ENCODE measurements around the gene ZDBF2. TPM values are rescaled to one million over a fixed set of nuclear protein-coding genes. Genes with fewer than 3 reads are reported as not detected.
"Not testable (repeated sequence)": the region's sequence is repeated elsewhere in the genome, so short reads cannot be mapped to it uniquely, and the experiment has no call there.

The ZDBF2 gene
- 10.8 and 11.0 TPM in 2 replicates for total RNA-seq

DNA sequence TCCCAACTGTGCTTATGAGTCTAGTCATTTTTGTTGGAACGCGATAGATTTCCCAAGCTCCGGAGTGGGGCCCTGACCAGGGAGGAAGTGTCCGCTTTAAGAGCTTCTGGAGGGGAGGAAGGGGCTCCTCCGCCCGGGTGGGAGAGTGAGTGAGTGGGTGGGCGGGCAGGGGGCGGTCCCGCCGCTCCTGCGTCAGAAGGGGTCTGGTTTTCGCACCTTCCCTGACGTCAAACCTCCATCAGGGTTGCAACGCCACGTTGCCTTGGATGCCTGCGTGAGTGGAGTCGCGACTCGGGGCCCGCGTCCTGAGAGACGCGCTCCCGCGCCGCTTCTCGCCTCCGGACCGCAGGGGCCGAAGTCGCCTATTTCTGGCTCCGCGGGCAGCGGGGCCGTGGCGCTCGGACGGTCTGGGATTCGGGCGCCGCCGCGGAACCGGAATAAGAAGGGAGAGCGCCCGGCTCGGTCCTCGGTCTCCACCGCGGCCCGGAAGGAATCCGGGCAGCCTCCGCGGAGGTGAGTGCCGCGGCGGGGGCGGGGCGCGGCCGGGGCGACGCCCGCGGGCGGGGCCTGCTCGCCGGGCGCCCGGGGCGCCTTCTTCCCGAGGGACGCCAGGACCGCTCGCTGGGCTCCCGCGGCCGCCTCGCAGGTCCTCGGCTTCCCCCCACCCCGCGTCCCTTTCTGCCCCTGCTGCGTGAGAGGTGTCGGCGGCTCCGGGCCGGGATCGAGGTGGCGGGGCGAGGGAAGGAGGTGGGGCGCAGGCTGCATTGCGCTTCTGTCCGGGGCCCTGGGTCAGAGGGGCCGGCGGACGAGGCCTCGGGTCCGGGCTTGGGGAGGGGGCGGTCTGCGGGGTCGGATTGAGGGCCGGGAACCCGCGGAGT is at the start of gene ZDBF2:
Gene ZDBF2, plus strand, starts transcription at position 230 of the 878 bp plus-strand sequence. CDS start 7,187 bp downstream, outside the sequence.
- intact Hi-C loops (cut with micrococcal nuclease) = loop anchor here (1.0 to 10.0 kb wide), 9 partner anchors 9 to 1980 kb away; partner anchors contain the start of genes ADAM23, CREB1, EEF1B2 and IDH1

DNA sequence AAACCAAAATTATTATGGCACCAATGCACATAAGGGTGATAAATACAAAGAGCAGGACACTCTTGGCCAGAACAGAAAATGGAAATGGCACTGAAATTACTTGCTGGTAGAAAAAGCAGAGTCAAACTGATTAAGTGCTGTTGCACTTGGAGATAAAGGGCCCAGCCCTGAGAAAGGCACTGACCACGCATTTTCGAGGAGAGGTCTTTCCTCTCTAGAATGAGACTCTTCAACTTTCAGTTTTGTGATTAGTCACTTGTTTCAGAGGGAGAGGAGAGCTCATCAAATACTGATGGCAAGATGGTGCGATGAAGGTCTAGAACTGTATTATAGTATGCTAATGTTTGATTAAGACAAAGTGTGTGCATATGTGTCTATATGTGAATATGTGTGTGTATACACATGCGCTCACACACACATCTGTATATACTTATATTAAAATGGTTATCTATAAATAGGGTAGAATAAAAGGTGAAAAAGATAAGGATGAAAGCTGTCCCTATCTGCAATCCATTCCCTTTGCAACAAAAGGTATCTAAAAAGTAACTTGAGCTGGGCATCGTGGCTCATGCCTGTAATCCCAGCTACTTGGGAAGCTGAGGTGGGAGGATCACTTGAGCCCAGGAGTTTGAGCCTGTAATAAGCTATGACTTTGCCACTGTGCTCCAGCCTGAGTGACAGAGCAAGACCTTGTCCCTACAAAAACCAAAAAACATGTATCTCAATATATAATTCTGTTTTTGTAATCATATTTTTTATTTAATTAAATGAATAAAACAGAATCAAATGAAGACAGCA is 48.8 kb upstream of the ZDBF2 start:
- intact Hi-C loops (cut with micrococcal nuclease) = no loop called here

DNA sequence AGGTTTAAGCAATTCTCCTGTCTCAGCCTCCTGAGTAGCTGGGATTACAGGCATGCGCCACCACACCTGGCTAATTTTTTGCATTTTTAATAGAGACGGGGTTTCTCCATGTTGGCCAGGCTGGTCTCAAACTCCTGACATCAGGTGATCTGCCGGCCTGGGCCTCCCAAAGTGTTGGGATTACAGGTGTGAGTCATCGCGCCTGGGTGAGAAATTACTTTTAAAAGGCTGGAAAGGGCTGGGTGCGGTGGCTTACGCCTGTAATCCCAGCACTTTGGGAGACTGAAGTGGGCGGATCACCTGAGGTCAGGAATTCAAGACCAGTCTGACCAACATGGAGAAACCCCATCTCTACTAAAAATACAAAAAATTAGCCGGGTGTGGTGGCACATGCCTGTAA is 45.8 kb upstream of the ZDBF2 start:
- intact Hi-C loops (cut with micrococcal nuclease) = not testable (repeated sequence)

DNA sequence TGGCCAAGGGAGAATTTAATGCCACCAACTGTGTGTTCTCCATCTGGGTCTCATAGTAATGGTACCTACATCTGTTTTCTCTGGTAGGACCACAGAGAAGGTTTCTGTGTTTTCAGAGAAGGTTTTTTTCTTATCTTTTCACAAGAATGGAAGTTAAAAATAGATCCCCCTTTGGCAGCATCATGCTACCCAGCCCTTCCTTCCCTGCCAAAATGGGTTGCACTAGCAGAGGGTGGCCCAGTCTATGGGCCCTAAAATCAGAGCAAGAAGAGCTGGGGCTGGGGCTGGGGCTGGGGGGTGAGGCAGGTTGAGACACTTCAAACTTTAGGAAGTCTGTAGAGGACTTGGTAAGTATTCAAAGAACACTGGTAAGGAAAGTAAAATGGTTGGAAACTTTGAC is 44.8 kb upstream of the ZDBF2 start:
- intact Hi-C loops (cut with micrococcal nuclease) = no loop called here

DNA sequence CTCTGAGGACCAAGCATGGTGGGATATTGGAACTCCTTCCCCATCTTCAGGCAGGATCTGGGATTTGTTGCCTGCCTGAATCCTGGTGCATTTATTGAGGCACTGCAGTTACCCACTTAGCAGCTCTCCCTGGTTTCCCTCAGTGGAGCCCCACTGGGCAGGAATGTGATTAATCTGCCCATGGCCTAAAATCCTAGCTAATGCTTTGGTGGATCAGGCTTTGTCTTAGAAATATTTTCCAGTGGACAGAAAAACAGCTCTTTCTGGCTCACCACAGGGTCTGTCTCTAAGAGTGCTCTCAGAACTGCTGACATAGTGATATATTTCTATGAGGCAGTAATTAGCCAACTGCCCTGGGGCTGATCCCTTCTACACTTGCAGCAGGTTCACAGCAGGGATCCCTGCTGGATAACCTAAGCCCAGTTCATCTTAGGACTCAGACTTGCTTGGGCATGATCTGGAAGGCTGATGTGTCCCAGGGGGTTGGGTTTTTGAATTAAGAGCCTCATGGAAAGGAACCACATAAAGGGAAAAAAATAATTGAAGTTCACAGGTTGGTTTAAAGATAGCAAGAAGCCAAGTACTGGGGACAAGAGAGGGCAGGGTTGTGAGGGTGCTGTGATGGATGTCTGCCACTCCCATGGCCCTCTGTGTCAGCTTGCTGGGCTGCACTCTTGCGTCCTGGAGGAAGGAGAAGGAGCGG is 44.3 kb upstream of the ZDBF2 start:
- intact Hi-C loops (cut with micrococcal nuclease) = no loop called here

DNA sequence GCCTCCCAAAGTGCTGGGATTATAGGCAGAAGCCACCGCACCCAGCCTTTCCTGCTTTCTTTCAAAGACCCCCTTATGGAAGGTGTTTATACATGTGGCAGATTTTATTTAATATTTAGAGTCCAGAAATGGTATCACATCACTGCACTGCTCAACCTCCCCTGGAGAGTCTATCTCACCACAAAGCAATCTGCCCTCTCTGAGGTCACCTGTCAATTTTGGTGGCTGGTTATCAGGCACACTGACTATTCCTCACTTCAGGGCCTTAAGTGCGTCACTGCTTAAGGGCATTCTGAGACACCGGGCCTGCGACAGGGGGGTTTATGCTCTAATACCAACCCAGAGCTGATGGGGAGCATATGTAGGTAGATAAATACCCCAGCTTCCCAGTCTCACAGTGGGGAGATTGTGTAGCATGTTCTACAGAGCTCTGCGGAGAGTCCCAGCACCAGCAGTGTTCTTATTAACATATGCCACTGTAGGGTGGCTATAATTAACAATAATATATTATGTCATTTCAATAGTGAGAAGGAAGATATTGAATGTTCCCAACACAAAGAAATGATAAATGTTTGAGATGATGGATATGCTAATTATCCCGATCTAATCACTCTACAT is 42.7 kb upstream of the ZDBF2 start:
- intact Hi-C loops (cut with micrococcal nuclease) = no loop called here

DNA sequence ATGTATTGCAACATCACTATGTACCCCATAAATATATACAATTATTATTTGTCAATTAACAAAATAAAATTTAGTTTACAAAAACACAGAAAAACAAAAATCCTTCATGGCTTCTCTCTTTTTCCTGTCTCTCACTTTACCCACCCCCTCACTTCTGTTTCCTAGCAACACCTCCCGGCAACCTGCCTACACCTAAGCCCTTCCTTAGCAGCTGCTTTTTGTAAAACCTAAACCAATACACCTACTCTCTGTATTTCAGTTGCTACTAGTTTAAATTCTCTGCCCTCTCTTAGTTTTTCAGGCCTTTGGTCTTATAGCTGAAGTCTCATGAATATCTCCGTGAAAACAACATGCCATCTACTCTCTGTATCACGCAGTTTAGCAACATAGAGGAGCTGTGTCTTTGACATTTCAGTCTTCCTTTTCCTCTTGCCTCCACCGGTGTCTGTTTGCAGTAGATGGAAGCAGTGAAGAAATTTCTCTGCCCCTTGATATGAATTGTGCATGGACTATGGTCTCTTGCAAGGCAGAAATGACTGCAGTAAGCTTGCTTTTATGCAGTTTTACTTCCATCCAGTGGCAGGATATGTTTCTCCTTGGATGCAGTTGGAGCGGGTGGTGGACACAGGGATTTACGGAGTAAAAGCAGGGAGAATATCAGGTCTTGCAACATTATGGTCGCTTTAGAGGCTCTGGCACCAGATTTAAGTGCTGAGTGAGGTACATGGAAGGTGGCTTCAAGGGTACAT is 42.0 kb upstream of the ZDBF2 start:
- intact Hi-C loops (cut with micrococcal nuclease) = no loop called here

DNA sequence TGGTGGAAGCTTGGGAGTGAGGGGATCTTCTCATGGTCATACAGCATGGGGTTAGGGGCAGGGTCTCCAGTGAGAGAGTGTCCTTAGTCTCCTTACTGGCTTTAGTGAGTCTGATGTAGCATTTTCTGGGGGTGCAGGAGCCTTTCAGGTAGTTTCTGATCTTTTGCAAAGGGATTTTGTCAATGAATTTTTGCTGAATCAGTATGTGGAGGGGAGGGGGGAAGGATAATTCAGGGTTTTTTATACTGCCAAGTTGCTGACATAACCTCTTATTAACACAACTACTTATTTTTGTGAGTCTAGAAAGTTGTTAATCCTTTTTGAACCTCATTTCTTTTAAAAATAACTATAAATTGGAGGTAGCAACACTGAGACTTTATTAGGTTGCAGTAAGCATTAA is 35.3 kb upstream of the ZDBF2 start:
- intact Hi-C loops (cut with micrococcal nuclease) = no loop called here

DNA sequence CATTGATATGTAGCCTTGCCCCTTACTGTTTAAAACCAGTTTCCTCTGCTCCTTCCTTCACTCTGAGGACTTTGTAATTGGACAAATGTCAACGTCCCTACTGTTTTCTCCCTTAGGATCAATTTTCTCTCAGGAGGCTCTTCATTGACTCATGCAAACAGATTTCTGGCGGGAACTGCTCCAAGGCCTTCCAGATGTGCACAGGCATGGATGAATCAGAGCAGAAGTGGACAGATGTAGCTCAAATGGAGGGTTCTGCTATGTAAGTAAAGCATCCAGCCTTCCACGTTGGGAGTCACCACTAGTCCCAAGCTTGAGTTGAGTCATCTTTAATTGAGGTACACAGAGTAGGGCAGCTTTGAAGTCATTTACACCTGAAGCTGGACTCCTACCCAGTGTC is 34.1 kb upstream of the ZDBF2 start:
- intact Hi-C loops (cut with micrococcal nuclease) = no loop called here

DNA sequence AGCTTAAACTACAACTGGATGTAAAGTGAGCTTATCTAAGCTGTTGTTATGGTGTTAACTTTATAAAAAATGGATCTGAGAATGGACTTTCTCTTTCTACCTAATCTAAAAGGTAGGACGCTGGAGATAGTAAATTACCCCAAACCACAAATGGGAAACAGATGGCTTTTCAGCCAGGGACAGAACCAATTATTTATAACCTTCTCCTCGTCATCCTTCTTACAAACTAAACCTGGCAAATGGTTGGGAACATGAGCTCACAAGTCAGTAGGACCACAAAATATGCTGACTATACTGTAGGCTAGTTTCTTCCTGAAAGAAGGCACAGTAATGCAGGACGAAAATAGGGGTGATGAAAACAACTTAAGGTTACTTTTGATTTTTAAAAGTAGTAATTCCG is 32.7 kb upstream of the ZDBF2 start:
- intact Hi-C loops (cut with micrococcal nuclease) = no loop called here

DNA sequence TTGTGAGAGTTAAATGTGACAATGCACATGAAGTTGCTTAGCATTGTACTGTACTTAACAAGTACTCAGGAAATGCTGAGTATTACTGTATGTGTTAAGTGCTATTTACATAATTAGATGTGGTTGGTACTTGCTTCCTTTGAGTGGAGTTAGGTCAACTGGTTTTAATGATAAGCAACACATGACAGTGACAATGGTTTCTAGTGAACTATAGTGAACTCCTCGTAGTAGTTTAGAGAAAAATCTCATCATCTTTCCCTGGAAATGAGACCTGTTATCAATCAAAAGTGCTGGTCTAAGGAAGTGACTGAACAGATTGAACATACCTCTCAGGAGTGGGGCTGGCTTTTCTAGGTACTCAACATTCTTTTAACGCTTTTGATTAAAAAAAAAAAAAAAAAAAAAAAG is 29.2 kb upstream of the ZDBF2 start:
- intact Hi-C loops (cut with micrococcal nuclease) = no loop called here

DNA sequence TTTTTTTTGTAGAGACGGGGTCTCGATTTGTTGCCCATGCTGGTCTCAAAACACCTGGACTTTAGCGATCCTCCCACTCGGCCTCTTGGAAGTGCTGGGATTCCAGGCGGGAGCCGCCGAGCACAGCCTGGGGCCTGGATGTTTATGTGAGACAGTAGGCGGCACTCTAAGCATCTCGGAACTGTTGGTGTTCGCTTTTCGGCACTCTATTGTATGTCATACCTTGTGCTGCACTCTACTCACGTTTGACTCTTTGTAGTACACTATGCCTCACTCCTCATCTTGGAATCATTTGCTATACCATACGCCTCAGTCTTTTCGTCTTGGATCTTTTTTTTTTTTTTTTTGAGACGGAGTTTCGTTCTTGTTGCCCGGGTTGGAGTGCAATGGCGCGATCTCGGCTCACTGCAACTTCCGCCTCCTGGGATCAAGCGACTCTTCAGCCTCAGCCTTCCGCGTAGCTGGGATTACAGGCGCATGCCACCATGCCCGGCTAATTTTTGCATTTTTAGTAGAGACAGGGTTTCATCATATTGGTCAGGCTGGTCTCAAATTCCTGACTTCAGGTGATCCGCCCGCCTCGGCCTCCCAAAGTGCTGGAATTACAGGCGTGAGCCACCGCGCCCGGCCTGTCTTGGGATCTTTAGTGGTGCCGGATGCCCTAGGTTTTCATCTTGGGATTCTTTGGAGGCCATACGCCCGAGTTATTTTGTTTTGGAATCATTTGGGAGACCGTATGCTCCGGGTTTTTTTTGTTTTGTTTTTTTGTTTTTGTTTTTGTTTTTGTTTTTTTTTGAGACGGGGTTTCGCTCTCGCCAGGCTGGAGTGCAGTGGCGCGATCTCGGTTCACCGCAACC is 24.2 kb upstream of the ZDBF2 start:
- intact Hi-C loops (cut with micrococcal nuclease) = loop anchor here (2.0 kb wide), 1 partner anchor 25 kb away; the partner anchor contains the start of gene ZDBF2

DNA sequence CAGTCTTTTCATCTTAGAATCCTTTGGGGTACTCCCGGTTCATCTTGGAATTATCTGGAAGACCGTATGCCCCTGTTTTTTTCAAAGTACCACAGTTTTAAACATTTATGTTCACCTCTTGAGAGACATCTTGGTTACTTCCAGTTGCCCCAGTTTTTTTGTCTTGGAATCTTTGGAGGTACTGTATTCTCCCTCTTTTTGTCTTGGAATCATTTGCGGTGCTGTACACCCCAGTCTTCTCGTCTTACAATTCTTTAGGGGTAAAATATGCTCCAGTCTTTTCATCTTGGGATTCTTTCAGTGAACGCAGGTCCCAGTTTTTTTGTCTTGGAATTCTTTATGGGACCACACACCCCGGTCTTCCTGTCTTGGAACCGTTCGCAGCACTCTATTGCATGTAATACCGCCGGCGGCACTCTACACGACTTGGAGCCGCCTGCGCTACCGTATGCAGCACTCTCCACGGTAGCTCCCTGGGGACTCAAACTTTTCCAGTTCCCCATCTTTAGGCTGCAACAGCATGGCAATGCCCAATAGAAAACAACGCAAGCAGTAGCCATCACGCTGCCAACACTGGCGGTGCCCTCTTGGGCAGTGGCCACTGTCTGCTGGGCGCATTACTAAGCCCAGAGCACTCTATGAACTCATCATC is 21.2 kb upstream of the ZDBF2 start:
- intact Hi-C loops (cut with micrococcal nuclease) = no loop called here

DNA sequence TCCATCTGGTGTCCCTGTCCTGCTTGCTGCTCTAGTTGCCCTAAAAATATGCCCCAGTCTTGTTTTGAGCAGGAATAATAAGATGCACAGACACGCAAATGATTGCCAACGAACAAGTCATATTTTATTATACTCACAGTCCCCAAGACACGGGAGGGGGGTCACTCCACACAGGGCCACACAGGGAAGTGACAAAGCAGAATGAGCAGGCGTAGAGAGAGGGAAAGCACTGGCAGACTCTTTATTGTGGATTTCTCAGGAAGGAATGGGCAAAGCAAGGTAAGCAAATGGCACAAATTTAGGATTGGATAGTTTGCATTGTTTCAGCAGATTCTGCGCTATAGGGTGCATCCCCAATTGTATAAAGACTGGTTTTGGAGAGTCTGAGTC is 20.7 kb upstream of the ZDBF2 start:
- intact Hi-C loops (cut with micrococcal nuclease) = no loop called here

DNA sequence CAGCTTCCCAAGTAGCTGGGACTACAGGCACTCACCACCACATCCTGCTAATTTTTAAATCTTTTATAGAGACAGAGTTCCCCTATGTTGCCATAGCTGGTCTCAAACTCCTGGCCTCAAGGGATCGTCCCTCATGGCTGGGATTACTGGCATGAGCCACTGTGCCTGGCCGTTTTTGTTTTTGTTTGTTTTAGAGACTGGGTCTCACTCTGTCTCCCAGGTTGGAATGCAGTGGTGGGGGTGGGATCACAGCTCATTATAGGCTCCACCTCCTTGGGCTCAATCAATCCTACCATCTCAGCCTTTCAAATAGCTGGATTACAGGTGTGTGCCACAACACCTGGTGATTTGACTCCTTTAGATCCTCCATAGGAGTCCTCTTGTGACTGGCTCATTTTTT is 19.5 kb upstream of the ZDBF2 start:
- intact Hi-C loops (cut with micrococcal nuclease) = no loop called here

DNA sequence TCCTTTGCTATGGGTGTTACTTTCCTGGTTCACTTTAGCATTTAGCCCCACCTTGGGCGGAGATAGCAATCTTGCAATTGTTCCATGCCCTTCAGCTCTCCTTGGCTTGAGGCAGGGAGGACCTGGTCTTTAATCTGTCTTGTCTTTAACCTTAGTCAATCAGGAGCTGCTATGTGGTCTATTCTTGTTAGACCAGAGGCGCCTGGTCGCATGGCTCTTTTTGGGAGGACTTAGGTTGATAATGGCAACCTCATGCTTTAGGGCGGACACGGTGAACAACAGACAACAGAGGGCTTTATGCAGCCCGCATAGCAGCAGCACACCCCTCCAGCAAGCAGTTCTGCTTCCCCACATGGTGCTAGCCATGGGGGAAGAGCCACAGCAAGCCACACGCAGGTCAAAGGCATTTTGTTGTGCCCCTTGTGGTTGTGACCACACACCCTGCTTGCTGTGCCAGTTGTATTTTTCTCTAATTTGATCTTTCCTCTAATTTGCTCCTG is 17.7 kb upstream of the ZDBF2 start:
- intact Hi-C loops (cut with micrococcal nuclease) = no loop called here

DNA sequence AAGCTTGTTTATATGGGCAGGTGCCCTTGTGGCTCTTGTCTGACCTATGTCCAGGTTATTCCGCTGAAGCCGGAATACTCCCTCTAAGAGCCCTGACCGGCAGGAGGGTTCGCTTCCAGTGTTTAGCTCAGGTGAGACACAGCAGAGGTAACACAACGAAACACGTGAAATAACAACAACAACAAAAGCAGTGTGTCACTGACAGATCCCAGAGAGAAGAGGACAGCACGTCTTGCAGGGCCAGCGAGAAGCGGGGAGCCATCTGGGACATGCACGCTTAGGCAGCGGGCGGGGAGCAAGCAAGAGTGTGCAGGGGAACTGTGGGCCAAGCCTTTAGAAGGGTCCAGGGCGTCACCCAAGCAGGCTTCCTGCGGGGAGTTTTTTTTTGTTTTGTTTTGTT is 17.1 kb upstream of the ZDBF2 start:
- intact Hi-C loops (cut with micrococcal nuclease) = no loop called here

DNA sequence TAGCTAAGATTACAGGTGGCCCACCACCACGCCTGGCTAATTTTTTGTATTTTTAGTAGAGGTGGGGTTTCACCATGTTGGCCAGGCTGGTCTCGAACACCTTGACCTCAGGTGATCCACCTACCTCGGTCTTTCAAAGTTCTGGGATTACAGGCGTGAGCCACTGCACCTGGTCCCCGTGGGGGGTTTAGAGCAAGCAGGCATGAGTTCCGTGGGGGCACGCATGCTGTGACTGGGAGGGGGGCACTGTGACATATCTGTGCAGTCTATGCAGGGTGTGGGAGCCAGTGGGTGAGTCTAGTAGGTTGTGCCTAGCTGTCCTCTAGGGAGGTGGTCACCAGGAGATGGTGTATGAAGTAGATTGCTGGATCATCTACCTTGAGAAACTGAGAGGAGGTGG is 16.6 kb upstream of the ZDBF2 start:
- intact Hi-C loops (cut with micrococcal nuclease) = no loop called here

DNA sequence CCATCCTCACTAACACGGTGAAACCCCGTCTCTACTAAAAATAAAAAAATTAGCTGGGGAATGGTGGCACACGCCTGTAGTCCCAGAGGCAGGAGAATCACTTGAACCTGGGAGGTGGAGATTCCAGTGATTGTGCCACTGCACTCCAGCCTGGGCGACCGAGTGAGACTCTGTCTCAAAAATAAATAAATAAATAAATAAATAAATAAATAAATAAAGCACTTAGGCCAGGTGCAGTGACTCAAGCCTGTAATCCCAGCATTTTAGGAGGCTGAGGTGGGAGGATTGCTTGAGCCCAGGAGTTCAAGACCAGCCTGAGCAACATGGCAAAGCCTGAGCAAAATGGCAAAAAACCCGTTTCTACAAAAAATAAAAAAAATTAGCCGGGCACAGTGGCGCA is 15.8 kb upstream of the ZDBF2 start:
- intact Hi-C loops (cut with micrococcal nuclease) = not testable (repeated sequence)
